Colon (tissue), 2 donors: ENCODE results near the gene TECR.
"Not testable (repeated sequence)": the region's sequence is repeated elsewhere in the genome, so short reads cannot be mapped to it uniquely, and the experiment has no call there.

Experiments
- FAIRE-seq: peaks from 2 replicates; lab custom pipeline; 2012; peaks lifted over from hg19 to GRCh38; lab: Jason Lieb, UNC
- donor health status: control.
- donor health status: control.

TECR gene

DNA sequence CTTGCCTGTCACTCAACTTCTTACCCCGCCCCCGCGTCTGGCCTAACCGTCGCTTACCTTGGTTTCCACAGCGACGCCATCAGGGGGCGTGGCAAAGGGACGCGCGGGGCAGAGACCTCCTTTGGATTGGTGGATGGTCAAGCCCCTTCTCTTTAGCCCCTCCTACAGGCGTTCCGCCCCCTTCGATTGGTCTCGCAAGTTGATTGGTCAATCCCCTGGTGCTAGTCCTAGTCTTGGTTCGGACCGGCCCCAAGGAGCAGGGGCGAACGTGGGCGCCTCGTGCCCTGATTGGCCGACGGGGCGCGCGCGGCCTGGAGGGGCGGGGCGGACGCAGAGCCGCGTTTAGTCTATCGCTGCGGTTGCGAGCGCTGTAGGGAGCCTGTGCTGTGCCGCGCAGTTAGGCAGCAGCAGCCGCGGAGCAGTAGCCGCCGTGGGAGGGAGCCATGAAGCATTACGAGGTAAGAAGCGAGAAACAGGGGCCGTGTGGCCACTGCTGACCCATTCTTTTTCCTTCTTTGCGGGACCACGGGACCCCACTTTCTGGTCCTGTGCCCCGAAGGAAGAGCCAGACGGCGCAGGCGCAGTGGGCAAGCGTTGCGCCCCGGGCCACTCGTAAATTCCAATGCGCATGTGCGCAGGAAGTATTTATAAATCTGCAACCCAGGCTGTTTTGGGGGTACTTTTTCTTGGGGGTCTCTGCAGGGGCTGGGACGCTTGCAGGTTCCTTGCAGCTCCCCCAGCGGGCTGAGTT is at the start of gene TECR:
TECR (plus strand) TSS at position 341 of the 751 bp plus-strand sequence; CDS start at position 444, 103 bp downstream.
- FAIRE-seq, result peak; percentile 85

- no peak for FAIRE-seq
These were observed 49.3 kb upstream of the TECR start for GRCh38 chr19:14479975-14480699.

GRCh38 chr19:14480700-14481079 is 48.7 kb upstream of the TECR start:
- FAIRE-seq, result no peak

GRCh38 chr19:14482172-14482941 is 47.0 kb upstream of the TECR start:
- no peak for FAIRE-seq

GRCh38 chr19:14487370-14488125 is 41.8 kb upstream of the TECR start:
- FAIRE-seq, result no peak

GRCh38 chr19:14492756-14493337 is 36.5 kb upstream of the TECR start:
- FAIRE-seq, result no peak

DNA sequence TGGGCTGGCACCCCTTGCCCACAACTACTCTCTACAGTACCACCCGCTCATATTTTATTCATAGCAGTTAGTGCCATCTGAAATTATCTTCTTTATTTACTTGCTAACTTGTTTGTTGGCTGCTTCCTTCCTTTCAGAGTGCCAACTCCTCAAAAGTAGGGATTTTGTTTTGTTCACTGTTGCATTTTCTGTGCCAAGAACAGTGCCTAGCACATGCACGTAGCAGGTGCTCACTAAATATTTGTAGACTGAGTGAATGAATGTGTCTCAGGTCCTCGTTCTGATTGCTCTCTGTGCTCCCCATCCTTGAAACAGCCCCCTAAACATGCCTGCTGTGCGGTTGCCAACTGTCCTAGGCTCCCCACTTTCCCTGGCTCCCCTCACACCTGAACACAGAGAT is 35.0 kb upstream of the TECR start:
- FAIRE-seq, result no peak

DNA sequence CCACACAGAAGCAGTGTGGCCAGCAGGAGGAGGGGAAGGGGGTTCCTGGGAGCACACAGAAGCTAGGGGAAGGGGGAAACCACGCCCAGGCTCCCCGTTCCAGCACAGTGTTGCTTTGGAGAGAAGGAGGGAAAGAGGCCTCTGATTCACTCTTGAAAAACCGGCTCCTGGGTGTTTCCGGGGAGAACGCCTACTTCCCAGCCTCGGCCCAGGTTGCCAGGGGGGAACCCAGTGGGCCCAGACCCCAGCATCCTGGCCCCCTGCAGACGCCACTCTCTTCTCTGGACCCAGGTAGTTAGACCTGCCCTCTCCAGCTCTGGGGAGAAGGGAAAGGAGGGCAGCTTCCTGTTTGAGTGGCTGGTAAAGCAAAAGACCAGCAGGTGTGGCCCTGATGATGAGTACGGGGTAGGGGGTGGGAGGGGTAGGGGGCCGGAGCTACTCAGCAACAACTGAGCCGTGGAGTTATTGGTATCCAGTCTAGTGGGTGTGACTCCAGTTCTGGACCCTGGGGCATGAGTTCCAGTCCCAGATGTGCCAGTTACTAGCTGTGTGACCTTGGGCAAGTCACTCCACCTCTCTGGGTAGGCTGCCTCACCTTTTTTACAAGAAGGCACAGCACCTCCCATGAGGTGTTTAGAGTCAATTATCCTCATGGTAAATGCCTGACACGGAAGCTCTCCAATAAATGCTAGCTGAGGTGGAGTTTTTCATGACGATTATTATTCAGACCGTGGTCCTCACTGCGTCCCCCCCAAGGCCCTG is 34.3 kb upstream of the TECR start:
- FAIRE-seq, result no peak

- FAIRE-seq, result no peak
These were observed 33.7 kb upstream of the TECR start for GRCh38 chr19:14495672-14496028.

GRCh38 chr19:14496029-14496833 is 33.2 kb upstream of the TECR start, which contains the start of gene GIPC1:
GIPC1 (minus strand) TSS chr19:14496127; CDS start chr19:14482976, 13,151 bp downstream.
- no peak for FAIRE-seq

- FAIRE-seq, result no peak
These were observed 32.6 kb upstream of the TECR start for GRCh38 chr19:14496834-14497227.

DNA sequence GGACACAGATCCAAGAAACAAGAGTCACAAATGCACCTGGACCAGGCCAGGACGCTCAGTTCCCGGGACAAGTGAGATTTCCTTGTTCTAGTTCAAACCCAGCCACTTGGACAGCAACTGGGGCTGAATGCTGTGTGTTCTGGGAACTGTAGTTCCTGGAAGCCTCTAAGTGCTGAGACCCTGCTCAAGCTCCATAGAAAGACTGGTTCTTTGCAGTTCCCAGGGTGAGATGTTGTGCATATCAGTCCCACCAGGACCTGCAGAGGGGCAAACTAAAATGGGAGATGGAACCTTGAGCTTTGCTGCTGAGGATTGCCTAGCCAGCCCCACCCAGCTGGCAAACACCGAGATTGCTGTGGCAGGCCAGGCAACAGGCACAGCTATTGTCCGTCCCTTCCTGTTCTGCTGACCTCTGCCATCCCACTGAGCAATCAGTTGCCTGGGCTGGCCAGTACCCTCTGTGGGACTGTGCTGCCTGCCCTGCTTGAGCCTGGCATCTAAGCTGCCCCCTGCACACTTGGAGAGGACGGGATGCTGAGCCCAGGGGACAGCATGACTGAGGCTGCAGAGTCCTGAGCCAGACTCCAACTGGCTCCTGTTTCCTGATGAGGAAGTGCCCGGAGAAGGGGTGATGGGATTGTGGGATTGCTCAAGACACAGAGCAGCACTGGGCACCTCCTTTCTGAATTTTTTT is 32.0 kb upstream of the TECR start:
- FAIRE-seq, result no peak

DNA sequence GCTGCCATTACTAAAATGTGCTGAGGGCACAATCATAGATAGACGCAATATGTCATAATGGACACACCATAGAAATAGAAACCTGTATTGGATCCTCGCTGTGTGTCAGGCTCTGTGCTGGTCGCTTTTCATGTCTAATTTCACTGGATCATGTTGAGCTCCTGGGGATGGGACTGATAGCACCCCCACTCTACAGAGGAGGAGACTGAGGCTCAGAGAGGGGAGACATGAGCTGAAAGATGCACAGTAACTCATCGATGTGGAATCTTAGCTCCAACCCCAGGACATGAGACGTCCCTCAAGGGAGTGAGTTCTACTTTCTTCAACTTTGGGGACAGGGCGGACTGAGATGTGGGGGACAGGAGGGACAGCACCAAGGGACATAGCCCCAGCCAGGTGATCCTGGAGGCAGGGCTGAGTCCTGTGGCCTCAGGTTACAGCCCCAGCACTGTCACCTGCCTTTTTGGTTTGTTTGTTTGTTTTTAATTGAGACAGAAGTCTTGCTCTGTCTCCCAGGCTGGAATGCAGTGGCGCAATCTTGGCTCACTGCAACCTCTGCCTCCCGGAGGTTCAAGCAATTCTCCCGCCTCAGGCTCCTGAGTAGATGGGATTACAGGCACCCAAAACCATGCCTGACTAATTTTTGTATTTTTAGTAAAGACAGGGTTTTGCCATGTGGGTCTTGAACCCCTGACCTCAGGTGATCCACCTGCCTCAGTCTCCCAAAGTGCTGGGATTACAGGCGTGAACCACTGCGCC is 26.9 kb upstream of the TECR start:
- no peak for FAIRE-seq

DNA sequence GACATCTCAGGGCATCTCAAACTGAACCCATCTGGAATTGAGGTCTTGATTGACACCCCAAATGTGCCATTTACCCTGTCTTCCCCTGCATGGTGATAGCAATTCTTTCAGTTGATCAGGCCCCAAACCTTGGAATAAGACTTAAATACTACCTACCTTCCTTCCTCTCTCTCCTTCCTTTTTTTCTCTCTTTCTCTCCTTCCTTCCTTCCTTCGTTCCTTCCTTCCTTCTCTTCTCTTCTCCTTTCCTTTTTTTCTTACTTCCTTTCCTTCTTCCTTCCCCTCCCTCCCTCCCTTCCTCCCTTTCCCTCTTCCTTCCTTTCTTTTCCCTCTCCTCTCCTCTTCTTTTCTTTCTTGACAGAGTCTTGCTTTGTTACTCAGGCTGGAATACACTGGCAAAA is 26.1 kb upstream of the TECR start:
- no peak for FAIRE-seq

DNA sequence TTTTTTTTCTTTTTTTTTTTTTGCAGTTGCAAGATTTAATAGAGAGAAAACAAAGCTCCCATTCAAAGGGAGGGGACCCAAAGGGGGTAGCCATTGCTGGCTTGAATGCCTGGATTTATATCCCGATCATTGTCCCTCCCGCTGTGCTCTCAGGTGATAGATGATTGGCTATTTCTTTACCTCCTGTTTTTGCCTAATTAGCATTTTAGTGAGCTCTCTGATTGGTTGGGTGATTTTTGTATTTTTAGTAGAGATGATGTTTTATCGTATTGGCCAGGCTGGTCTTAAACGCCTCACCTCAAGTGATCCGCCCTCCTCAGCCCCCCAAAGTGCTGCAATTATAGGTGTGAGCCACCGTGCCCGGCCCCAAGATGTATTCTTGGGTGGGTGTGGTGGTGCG is 24.8 kb upstream of the TECR start:
- not testable (repeated sequence) for FAIRE-seq

GRCh38 chr19:14505488-14506239 is 23.7 kb upstream of the TECR start:
- FAIRE-seq, result no peak

DNA sequence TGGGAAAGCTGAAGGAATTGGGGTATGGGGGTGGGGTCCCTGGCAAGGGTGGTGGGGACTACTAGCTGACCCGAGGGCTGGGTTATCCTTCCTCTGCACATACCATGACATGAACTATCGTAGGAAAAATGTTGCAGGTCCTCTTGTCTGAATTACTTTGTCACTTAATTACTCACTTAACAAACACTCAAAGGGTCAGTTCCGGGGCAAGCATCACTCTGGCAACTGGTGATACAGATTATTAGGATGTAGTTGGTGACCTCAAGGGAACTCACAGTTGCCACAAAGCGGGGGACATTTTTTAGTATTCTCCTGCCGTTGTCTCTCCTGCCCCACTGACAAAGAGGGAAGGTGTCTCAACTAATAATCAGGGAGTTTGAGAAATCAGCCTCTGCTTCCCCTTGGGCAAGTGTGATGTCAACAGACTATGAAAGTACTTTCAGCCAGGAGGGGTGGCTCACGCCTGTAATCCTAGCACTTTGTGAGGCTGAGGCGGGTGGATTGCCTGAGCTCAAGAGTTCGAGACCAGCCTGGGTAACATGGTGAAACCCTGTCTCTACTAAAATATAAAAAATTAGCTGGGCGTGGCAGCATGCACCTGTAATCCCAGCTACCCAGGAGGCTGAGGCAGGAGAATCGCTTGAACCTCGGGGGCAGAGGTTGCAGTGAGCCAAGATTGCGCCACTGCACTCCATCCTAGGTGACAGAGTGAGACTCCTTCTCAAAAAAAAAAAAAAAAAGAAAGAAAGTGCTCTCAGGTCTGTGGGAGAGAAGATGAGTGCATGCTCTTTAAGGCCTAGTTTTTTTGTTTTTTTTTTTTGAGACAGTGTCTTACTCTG is 21.5 kb upstream of the TECR start:
- no peak for FAIRE-seq
